Suppressor macrophage treated with lipopolysaccharide for 1 hour (primary cell): ENCODE measurements around the gene TSPAN11.
"Not testable (repeated sequence)": the region's sequence is repeated elsewhere in the genome, so short reads cannot be mapped to it uniquely, and the experiment has no call there.

Source experiments
- DNase-seq, 3 donors: peaks; one replicate each; pipeline ENCODE4 v3.0.0-alpha.2; 2020 to 2022

Gene TSPAN11

DNA sequence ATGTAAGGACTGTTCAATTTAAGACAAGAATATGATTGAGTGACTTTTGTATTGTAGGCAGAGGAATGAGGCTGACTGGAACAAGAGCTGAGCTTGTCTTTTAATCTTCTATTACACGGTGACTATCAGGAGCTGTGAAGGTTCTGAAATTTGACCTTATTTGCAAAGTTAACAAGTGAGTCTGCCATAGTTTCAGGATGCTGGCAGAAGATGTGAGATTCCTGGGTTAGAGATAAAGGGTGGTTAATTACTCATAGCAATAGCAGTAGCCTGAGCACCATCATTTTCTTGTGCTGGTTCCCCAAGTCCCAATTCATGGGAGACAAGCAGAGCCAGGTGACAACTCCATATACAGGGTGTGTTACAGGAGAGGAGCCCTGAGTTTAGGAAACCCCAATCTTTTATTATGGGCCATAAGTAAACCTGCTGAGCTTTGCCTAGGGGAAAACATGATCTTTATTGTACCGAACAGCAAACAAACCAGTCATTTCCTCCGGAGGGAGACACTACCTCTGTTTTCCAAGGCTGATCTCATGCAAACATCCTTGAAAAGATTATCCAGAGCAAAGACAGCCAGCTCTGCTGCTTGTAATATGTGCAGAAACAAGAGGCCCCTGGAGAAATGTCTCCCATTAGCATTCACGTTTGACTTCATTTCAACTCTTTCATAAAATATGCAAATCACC, 95.4 kb downstream of the TSPAN11 start:
- DNase-seq = no peak

DNA sequence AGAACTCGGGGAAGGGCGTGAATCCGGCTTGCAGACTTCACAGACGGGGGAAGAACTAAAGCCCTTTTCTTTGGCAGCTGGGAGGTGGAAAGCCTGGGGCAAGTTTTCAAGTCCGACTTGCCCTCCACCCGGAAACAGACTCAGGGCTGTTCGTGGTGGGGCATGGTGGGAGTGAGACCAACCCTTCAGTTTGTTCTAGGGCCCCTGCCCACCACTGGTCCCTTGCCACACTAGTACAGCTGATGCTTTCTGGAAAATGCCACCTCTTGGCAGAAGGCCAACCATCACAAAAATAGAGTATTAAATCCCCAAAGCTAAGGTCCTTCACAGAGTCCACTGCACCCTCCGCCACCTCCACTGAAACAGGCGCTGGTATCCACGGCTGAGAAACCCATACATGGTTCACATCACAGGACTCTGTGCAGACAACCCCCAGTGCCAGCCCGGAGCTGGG, 96.8 kb downstream of the TSPAN11 start:
- no peak for DNase-seq

DNA sequence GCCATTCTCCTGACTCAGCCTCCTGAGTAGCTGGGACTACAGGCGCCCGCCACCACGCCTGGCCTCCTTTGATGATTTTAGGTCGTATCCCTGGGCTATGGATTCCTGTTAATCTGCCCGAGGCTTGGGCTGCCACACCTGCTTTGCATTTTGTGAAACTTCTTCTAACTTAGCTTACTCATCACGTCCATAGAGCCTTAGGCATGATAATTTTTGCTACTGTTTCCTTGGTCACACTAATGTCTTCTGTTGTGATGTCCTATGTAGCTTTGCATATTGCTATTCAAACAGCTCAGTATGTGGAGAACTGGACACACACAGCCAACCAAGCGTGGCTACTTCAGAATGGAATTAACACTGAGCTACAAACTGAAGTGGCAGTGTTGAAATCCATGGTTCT, 99.7 kb downstream of the TSPAN11 start:
- no peak for DNase-seq

DNA sequence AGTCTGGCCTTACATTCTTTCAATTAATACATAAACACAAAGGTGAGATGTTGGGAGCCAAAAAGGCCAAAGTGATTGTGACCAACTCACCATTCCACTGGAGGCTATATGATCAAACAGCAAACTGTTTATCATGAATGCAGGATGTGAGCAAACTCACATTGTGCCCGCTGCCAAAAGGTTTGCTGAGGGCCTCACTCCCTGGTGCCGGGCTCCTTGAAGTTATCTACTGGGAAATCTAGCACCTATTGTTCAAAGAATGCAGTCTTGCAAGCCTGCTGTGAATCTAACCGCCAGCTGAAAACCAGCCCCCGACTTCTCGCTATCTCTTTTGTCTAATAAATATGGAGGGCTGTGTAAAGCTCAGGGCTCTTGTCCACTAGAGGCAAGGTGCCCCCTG, 100.5 kb downstream of the TSPAN11 start:
- DNase-seq = not testable (repeated sequence)

DNA sequence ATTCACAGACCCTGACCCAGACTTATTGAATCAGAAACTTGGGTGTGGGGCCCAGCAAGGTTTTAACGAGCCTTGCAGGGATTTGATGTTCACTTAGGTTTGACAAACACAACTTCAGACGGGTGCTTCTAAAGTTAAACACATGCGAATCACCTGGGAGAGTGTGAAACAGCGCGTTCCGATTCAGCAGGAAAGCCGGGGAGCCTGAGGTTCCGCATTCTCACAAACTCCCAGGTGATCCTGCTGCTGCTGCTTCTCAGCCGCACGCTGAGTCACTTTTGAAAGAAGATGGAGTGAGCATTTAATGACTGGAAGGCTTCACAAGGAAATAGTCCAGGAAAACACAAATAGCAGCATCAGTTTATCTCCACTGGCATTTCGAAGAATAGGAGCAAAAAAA, 102.9 kb downstream of the TSPAN11 start:
- DNase-seq = no peak

DNA sequence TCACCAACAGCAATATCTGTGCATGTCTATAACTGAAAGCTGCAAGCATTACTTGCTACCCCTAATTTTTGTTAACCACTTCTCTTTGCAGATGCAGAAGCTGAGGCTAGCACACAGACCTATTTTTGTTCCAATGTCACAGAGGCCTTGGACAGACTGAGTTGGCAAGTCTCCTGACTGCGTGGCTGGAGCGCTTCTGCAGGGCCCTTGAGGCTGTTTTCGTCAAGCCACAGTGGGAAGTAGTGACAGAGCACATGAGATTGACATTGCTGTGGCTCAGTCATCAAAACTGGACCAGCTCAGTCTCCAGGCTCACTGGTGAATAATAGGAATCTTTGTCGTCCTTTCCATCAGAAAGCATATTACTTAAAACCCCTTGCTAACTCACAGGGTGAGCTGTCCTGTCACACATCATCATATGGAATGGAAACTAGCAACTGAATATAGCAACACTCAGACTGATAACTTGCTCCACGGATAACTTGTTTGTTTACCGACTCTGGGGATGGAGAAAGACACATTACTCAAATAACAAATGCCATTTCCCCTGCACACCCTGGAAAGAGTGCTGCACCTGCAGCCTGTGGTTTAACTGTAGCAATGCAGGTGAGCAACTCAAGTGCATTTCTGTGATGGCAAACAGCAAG, 103.5 kb downstream of the TSPAN11 start:
- DNase-seq = peak; percentile 36 to 48 (median 47)

DNA sequence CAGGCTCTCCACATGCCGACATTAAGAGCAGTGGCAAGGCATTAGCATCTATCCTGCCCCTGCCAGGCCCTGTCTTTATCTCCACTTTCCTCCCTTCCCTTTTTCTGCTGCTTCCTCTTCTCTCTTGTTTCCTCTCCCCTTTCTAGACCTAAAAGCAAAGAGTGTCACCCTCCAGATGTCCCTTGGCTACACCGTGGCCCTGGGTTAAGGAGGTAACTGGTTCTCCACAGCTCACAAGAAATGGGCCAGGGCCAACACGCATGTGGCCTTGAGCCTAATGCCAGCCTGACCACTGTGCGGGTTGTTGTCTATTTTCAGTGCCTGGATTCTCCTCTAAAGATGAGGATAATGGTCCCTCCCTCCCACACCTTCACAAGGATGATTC, 105.4 kb downstream of the TSPAN11 start:
- DNase-seq = no peak

DNA sequence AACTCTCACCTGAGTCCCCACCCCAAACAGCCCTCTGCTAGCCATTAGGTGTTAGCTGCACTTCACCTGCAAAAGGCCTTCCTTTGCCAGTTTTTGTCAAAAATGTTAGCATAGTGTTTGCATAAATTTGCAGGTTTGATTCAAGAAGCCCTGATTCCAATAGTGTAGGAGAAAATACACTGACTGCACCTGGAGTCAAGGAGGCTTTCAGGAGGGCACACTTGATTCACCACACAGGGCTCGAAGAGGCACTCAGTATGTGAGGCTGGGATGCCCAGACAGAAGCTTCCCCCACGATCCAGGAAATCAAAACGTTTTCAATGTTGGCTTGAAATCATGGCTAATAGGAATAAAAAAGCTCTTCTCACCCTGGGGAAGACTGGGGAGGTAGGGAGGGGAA, 106.6 kb downstream of the TSPAN11 start:
- no peak for DNase-seq

DNA sequence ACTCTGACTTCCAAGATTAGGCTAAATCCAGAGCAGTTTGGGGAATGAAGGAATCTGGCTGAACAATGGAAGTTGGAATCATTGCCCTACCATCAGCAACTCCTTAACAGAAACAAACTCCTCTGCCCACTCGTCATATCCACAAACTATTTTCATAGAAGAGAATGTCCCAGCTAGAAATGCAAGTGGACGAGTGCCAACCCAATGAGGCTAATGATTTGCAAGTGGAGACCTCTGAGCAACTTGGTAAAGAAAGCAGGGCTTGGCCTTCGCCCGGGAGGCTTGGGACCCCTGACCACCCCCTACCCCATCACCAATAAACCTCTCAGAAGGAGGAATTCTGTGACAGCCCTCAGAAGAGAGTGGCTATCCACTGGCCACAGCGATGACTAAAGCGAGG, 107.1 kb downstream of the TSPAN11 start:
- DNase-seq = no peak

DNA sequence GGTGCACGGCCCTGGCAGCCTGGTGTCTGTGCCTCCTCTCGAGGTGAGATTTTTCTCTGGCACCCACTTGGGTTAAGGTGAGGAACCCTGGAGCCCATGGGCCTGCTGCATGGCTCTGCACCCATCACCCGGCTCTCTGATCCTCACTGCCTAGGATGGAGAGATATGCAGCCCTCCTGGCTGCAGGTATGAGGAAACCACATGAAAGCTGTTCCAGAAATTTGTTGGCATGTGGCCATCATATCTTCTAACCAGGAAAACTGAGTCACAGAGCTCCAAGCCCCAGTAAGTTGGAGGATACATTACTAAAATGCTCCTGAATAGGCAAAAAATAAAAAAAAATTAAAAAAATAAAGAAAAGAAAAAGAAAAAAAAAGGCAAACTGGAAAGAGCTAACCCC, 107.8 kb downstream of the TSPAN11 start:
- no peak for DNase-seq

DNA sequence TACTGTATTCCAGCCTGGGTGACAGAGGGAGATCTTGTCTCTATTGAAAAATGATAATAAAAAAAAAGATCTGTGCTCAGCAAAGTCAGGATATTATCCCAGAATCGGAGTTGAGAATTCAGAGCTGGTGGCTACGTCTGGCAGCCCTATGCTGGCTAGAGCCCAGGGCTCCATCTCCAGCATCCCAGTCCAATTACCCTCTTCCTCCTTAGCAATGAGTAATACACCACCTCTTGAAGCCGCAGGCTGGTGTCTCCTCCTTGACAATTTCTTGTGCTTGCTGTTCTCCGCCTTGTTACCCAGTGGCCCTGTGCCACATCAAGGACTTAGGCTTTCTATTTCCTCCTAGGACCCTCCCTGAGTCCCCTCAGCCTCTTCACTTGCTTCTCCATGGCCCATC, 108.7 kb downstream of the TSPAN11 start:
- no peak for DNase-seq

DNA sequence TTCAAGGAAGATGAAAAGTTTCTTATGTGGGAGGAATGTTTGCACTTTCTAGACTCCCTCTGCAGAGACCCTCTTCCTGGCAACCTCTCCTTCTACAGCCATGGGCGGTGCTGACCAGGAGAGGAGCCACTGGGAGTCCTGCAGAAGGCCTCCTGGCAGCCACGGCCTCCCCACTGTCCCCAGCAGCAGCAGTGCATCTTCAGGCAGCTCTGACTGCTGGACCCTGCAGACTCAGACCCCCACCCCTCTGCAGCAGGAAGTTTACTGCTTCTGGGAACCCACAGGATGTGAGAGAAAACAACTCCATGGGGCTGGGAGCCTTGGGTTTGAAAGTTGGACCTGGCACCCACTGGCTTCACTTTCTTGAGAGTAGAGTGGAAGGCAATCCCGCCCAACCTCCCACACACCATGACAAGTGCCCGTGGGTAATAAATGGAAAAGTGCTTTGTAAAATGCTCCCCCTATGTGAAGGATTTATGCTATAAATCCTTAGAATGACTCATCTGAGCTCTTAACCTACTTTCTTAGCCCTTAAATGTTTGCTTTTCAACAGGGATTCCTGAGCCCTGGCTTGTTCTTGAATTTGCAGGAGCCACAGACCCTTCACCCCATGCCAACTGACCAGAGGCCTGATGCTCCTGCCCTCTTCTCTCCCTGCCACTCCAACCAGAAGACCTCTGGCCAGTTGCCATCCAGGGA, 109.6 kb downstream of the TSPAN11 start:
- no peak for DNase-seq

DNA sequence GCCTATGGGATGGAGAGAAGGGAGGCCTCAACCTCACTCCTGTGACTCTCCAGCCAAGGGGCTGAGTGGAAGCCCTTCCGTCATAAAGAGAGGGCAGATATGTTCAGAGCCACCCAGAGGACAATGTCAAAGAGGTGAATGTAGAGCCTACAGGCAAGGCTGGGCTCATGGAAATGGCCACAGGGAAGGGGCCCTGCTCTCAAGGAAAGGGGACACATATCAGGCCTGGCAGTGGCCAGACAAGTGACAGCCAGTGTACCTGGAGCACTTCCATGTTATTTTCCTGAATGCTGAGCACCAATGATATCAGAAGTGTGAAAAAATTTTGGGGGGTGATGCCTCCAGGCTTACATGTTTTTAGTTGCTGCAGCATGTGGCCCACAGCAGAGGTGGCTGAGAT, 110.5 kb downstream of the TSPAN11 start:
- DNase-seq = no peak

DNA sequence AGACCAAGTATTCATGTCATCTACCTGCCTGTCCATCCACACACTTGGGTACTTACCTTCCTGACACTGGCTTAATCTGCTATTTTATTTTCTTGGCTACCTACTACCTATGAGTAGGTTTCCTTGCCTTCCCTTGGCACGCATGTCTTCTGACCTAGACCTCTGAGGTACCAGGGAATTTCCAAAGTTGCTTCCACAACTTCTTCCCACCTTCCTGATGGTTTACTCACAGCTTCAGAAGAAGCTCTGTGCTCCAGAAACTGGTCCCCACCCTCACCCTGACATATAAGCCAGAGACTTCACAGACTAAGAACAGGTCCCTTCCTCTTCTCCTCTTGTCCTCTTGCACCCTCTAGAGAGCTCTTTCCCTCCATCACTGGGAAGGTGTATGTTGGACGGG, 111.4 kb downstream of the TSPAN11 start:
- DNase-seq = no peak

DNA sequence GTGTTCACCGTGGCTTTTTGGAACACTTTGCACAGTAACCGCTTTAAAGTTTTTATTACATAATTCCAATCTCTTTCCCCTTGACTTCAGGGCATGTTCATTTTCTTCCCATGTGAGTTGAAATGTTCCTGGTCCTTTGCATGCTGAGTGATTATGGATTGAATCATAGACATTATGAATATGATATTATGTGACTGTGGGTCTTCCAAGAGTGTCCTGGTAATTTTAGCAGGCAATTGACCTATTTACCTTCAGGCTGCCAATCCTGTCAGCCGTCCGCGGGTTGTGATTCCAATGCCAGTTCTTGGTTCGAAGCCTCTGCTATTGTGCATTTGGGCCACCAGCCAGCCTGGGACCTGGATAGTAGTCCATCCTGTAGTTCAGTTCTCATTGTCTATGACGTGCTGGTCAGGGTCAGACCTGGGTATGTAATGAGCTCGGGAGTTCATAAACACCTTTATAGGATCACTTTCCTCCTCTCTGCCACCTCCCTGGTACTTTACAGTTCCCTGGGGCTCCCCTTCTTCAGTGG, 114.6 kb downstream of the TSPAN11 start:
- DNase-seq = no peak
